ENCODE results near the gene CHKA. TPM values are rescaled to one million over a fixed set of nuclear protein-coding genes. Genes with fewer than 3 reads are reported as not detected.

Gene CHKA
- total RNA-seq, 1 donor = 23.1 TPM

- no peaks in the 10 kb centered on the region for H3K27me3 ChIP-seq (ENCODE audit: insufficient read depth, low read length)
- H3K4me1 ChIP-seq (ENCODE audit: insufficient read depth, low read length) = peaks cover 39% of the 10 kb centered on the region
- H3K4me3 ChIP-seq (ENCODE audit: low read length) = no peak overlapping the region
- no peaks in the 10 kb centered on the region for H3K9me3 ChIP-seq (ENCODE audit: low read depth, low read length)
Measured at GRCh38 chr11:68041617-68042218, 79.5 kb downstream of the CHKA start.

DNA sequence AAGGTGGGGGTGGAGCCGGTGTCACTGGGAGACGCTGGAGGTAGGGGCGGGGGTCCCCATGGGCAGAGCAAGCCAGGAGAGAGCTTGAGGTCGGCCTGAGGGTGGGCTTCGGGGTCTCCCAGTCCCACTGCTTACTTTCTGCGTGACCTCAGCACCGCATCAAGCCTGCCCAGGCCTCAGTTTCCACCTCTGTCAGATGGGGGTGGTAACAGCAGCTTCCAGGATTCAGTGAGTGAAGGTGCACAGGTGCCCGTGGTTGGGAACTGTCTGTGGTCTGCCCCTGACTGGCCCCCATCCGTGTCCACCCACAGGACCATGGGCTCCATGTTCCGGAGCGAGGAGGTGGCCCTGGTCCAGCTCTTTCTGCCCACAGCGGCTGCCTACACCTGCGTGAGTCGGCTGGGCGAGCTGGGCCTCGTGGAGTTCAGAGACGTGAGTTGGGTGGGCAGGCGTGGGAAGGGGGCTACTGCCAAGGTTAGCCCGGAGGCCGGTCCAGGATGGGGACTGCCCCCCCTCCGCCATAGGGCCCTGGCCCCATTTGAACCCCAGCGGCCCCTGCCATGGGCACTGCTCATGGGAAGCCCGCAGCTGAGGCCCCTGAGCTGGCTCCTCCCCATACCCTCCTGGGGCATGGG is 80.1 kb downstream of the CHKA start:
- no peaks in the 10 kb centered on the region for H3K27me3 ChIP-seq (ENCODE audit: insufficient read depth, low read length)
- peaks cover 46% of the 10 kb centered on the region for H3K4me1 ChIP-seq (ENCODE audit: insufficient read depth, low read length)
- H3K9me3 ChIP-seq (ENCODE audit: low read depth, low read length) = no peaks in the 10 kb centered on the region
- H3K4me3 ChIP-seq (ENCODE audit: low read length) = peak overlapping the region; percentile 72

GRCh38 chr11:68040101-68040956 is 80.9 kb downstream of the CHKA start:
- Histone ChIP-seq H3K4me1 (ENCODE audit: insufficient read depth, low read length) (peaks cover 53% of the 10 kb centered on the region), H3K4me3 (ENCODE audit: low read length) (peak overlapping the region; percentile 72), H3K27me3 (ENCODE audit: insufficient read depth, low read length) (no peaks in the 10 kb centered on the region), H3K9me3 (ENCODE audit: low read depth, low read length) (no peaks in the 10 kb centered on the region)

- H3K27me3 ChIP-seq (ENCODE audit: insufficient read depth, low read length) = no peaks in the 10 kb centered on the region
- H3K4me1 ChIP-seq (ENCODE audit: insufficient read depth, low read length) = peaks cover 57% of the 10 kb centered on the region
- H3K9me3 ChIP-seq (ENCODE audit: low read depth, low read length) = no peaks in the 10 kb centered on the region
- peak overlapping the region; percentile 72 for H3K4me3 ChIP-seq (ENCODE audit: low read length)
Measured at GRCh38 chr11:68039526-68040086, 81.6 kb downstream of the CHKA start.

DNA sequence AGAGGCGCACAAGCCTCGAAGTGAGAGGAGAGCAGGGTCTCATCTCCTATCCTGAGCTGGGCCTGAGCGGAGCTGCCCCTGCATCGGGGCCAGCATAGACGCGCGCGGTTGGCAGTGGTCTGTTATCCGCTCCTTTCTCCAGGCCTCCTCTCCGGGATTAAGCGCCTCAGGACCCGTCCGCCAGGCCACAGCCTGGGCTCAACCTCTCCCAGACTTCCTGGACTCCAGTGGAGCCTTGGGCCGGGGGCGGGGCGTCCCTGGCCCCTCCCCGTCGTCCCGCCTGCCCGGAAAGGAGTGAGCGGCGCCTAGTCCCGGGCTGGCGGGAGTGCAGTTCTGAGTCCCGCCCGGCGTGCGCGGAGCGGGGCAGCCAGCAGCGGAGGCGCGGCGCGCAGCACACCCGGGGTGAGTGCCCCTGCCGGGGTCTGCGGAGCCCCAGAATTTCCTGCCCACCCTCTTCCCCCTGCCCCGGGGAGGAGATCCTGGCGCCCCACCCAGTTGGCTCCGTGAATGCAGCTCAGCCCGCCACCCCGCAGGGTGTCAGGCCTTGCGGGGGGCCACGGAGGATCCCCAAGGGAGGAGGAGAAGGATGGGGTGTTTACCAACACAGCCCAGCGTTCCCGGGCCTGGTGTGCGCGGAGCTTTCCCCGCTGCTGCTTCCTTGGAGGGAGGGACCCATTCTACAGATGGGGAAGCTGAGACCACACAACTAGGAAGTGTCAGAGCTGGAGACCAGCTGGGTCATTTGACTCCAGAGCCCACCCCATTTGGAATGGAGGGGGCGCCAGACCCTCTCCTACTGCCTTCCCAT is 82.3 kb downstream of the CHKA start, which contains the start of gene TCIRG1:
TCIRG1 (plus strand) TSS at position 308 of the 808 bp plus-strand sequence. CDS start 2,247 bp downstream, outside the sequence.
- Histone ChIP-seq H3K27me3 (ENCODE audit: insufficient read depth, low read length) (no peaks in the 10 kb centered on the region), H3K4me3 (ENCODE audit: low read length) (peak within 1 kb of the TSS; percentile 72), H3K9me3 (ENCODE audit: low read depth, low read length) (no peaks in the 10 kb centered on the region), H3K4me1 (ENCODE audit: insufficient read depth, low read length) (peaks cover 57% of the 10 kb centered on the region)

GRCh38 chr11:68038226-68038717 is 82.9 kb downstream of the CHKA start:
- peak overlapping the region; percentile 72 for H3K4me3 ChIP-seq (ENCODE audit: low read length)
- H3K27me3 ChIP-seq (ENCODE audit: insufficient read depth, low read length) = no peaks in the 10 kb centered on the region
- peaks cover 57% of the 10 kb centered on the region for H3K4me1 ChIP-seq (ENCODE audit: insufficient read depth, low read length)
- no peaks in the 10 kb centered on the region for H3K9me3 ChIP-seq (ENCODE audit: low read depth, low read length)

GRCh38 chr11:68037411-68038225 is 83.6 kb downstream of the CHKA start:
- no peak overlapping the region for H3K4me3 ChIP-seq (ENCODE audit: low read length)
- H3K4me1 ChIP-seq (ENCODE audit: insufficient read depth, low read length) = peaks cover 57% of the 10 kb centered on the region
- no peaks in the 10 kb centered on the region for H3K9me3 ChIP-seq (ENCODE audit: low read depth, low read length)
- H3K27me3 ChIP-seq (ENCODE audit: insufficient read depth, low read length) = no peaks in the 10 kb centered on the region

DNA sequence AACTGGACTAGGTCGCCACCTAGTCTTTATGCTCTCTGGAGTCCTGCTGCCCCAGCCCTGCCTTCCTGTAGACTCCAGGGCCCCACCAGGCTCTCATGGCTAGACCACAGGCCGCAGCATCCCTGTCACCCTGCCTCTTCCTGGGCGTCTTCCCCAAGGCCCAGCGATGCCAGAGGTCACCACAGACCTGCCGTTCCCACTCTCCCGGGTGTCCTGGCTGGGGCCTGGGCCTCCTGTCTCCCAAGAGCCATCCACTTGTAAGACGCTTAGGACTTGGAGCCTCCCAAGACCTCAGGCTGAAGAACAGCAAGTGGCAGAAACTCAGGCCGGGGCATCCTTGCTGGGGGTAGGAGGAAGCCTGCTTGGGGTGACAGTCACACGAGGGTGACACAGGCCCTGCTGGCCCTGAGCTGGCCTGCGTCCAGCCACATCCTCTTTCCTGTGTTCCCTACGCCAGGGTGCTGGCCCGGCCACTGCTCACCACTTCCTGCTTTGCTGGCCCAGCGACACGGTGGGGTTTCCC is 84.4 kb downstream of the CHKA start:
- Histone ChIP-seq H3K4me3 (ENCODE audit: low read length) (no peak overlapping the region), H3K4me1 (ENCODE audit: insufficient read depth, low read length) (peaks cover 60% of the 10 kb centered on the region), H3K27me3 (ENCODE audit: insufficient read depth, low read length) (no peaks in the 10 kb centered on the region), H3K9me3 (ENCODE audit: low read depth, low read length) (no peaks in the 10 kb centered on the region)

- Histone ChIP-seq H3K9me3 (ENCODE audit: low read depth, low read length) (no peaks in the 10 kb centered on the region), H3K27me3 (ENCODE audit: insufficient read depth, low read length) (no peaks in the 10 kb centered on the region), H3K4me1 (ENCODE audit: insufficient read depth, low read length) (peaks cover 60% of the 10 kb centered on the region), H3K4me3 (ENCODE audit: low read length) (no peak overlapping the region)
Measured at GRCh38 chr11:68036141-68036716, 85.0 kb downstream of the CHKA start.

DNA sequence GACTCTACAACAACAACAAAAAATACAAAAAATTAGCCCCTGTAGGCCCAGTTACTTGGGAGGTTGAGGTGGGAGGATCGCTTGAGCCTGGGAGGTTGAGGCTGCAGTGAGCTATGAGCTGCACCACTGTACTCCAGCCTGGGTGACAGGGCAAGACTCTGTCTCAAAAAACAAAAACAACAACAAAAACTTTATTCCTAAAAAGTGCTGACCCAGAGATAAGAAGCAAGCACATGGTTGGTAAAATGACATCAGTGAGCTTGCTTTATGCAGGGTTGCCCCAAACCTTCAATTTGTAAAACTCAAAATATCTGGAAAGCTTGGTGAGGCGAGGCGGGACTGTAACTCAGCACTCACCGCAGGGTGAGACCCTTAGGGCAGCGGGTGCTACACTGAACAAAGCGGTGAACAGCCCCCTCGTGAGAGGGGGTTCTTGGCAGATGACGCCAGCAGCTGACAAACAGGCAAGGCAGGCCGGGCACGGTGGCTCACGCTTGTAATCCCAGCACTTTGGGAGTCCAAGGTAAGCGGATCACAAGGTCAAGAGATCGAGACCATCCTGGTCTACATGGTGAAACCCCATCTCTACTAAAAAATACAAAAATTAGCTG is 85.8 kb downstream of the CHKA start:
- H3K4me3 ChIP-seq (ENCODE audit: low read length) = no peak overlapping the region
- H3K9me3 ChIP-seq (ENCODE audit: low read depth, low read length) = no peaks in the 10 kb centered on the region
- H3K4me1 ChIP-seq (ENCODE audit: insufficient read depth, low read length) = peaks cover 58% of the 10 kb centered on the region
- no peaks in the 10 kb centered on the region for H3K27me3 ChIP-seq (ENCODE audit: insufficient read depth, low read length)

GRCh38 chr11:68033708-68034045 is 87.5 kb downstream of the CHKA start:
- no peaks in the 10 kb centered on the region for H3K27me3 ChIP-seq (ENCODE audit: insufficient read depth, low read length)
- peaks cover 61% of the 10 kb centered on the region for H3K4me1 ChIP-seq (ENCODE audit: insufficient read depth, low read length)
- no peaks in the 10 kb centered on the region for H3K9me3 ChIP-seq (ENCODE audit: low read depth, low read length)
- no peak overlapping the region for H3K4me3 ChIP-seq (ENCODE audit: low read length)

- Histone ChIP-seq H3K9me3 (ENCODE audit: low read depth, low read length) (no peaks in the 10 kb centered on the region), H3K4me1 (ENCODE audit: insufficient read depth, low read length) (peaks cover 55% of the 10 kb centered on the region), H3K27me3 (ENCODE audit: insufficient read depth, low read length) (no peaks in the 10 kb centered on the region), H3K4me3 (ENCODE audit: low read length) (no peak overlapping the region)
Measured at GRCh38 chr11:68032997-68033707, 88.0 kb downstream of the CHKA start.

All from mononuclear cell (primary cell).